ENCODE data around the gene SHISAL1.

The SHISAL1 gene

DNA sequence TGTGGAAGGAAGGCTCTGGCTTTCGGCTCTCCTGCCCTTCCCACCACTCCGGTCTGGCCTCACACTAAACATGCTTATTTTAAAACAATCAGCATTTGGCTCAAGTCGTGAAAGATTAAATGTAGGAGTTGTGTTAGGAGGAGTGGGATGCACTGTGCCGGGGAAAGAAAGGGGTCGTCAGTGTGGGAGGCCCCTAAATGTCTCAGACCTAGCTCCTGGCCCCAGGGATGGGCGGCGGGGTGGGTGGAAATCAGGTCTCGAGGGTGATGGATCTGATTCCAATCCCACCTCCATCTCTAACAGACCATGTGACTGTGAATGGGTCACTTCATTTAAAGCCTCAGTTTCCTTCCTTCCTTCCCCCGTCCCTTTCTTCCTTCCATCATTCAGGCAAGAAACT is 6.9 kb upstream of the SHISAL1 start:
- Histone ChIP-seq H3K4me3 (ENCODE audit: low read depth in 1 of 2, low read length in 2 of 2) (no peak overlapping the region), H3K27ac (ENCODE audit: low read length) (no peak overlapping the region), H3K36me3 (ENCODE audit: control insufficient read depth in 1 of 2, insufficient read depth in 2 of 2, low read length in 2 of 2) (no peaks in the 10 kb centered on the region), H3K4me1 (ENCODE audit: control insufficient read depth in 1 of 2, insufficient read depth in 2 of 2, low read length in 2 of 2) (peaks cover 0 to 30% of the 10 kb centered on the region in 2 donors), H3K27me3 (ENCODE audit: low read depth, low read length) (no peaks in the 10 kb centered on the region), H3K9me3 (ENCODE audit: control insufficient read depth in 1 of 2, low read length in 2 of 2) (no peaks in the 10 kb centered on the region)

DNA sequence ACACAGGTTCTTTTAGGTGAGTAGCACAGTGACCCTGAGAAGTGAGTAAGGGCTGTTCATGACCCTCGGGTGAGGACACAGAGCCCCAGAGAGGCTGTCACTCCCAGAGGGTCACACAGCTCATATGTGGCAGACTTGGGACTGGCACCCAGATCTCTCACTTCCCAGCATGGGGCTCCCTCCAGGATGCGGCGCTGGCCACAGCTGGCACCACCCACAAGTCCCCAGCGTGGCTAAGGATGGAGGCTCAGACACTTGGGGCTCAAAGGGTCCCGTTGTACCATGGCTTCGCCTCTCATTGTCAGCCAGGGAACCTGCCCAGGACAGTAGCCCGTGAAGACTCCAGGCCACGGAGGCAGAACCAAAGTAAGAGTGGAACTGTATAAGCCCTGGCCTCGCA is 6.0 kb upstream of the SHISAL1 start:
- Histone ChIP-seq H3K27me3 (ENCODE audit: low read depth, low read length) (no peaks in the 10 kb centered on the region), H3K4me1 (ENCODE audit: control insufficient read depth in 1 of 2, insufficient read depth in 2 of 2, low read length in 2 of 2) (peaks cover 0 to 30% of the 10 kb centered on the region in 2 donors), H3K36me3 (ENCODE audit: control insufficient read depth in 1 of 2, insufficient read depth in 2 of 2, low read length in 2 of 2) (no peaks in the 10 kb centered on the region), H3K9me3 (ENCODE audit: control insufficient read depth in 1 of 2, low read length in 2 of 2) (no peaks in the 10 kb centered on the region), H3K4me3 (ENCODE audit: low read depth in 1 of 2, low read length in 2 of 2) (no peak overlapping the region), H3K27ac (ENCODE audit: low read length) (no peak overlapping the region)

DNA sequence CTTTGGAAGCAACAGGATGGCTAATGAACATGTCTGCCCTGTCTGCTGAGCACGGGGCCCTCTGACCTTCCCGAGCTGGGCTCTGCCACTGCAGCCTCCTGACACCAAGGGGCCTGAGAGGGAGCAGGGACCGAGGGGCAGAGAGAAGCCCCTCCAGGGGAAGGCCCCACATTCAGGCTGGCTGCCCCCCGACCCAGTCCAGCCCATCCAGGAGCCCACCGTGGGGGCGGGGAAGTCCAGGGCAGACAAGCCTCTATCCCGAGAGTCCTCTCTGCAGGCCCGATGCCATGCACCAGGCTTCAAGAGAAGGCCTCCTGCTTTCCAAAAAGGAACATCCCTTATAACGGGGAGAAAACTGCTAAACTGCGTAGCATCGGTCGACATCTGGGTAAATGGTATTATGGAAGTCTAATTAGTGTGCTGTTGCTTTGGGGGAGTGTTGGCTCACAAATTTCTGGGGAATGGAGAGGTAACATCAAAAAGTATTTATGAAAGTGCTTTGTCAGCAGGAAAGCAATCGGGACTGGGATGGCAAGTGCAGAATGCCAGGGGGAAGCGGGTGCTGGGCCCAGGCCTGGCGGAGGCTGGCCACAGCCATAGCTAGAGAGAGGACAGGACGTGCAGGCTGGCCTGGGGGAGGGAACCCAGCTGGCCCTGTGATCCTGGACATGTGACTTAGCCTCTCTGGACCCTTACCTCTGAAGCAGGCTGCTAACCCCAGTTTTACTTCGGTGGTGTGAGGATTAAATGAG is 5.3 kb upstream of the SHISAL1 start:
- Histone ChIP-seq H3K36me3 (ENCODE audit: control insufficient read depth in 1 of 2, insufficient read depth in 2 of 2, low read length in 2 of 2) (no peaks in the 10 kb centered on the region), H3K9me3 (ENCODE audit: control insufficient read depth in 1 of 2, low read length in 2 of 2) (no peaks in the 10 kb centered on the region), H3K27ac (ENCODE audit: low read length) (no peak overlapping the region), H3K27me3 (ENCODE audit: low read depth, low read length) (no peaks in the 10 kb centered on the region), H3K4me1 (ENCODE audit: control insufficient read depth in 1 of 2, insufficient read depth in 2 of 2, low read length in 2 of 2) (peaks cover 0 to 30% of the 10 kb centered on the region in 2 donors), H3K4me3 (ENCODE audit: low read depth in 1 of 2, low read length in 2 of 2) (no peak overlapping the region)

GRCh38 chr22:44317123-44317444 is 4.3 kb upstream of the SHISAL1 start:
- Histone ChIP-seq H3K27ac (ENCODE audit: low read length) (no peak overlapping the region), H3K27me3 (ENCODE audit: low read depth, low read length) (no peaks in the 10 kb centered on the region), H3K36me3 (ENCODE audit: control insufficient read depth in 1 of 2, insufficient read depth in 2 of 2, low read length in 2 of 2) (no peaks in the 10 kb centered on the region), H3K4me3 (ENCODE audit: low read depth in 1 of 2, low read length in 2 of 2) (no peak overlapping the region), H3K4me1 (ENCODE audit: control insufficient read depth in 1 of 2, insufficient read depth in 2 of 2, low read length in 2 of 2) (peaks cover 0 to 34% of the 10 kb centered on the region in 2 donors), H3K9me3 (ENCODE audit: control insufficient read depth in 1 of 2, low read length in 2 of 2) (no peaks in the 10 kb centered on the region)

GRCh38 chr22:44316393-44317122 is 3.8 kb upstream of the SHISAL1 start:
- Histone ChIP-seq H3K27me3 (ENCODE audit: low read depth, low read length) (no peaks in the 10 kb centered on the region), H3K4me3 (ENCODE audit: low read depth in 1 of 2, low read length in 2 of 2) (no peak overlapping the region), H3K9me3 (ENCODE audit: control insufficient read depth in 1 of 2, low read length in 2 of 2) (no peaks in the 10 kb centered on the region), H3K4me1 (ENCODE audit: control insufficient read depth in 1 of 2, insufficient read depth in 2 of 2, low read length in 2 of 2) (peaks cover 0 to 35% of the 10 kb centered on the region in 2 donors), H3K27ac (ENCODE audit: low read length) (no peak overlapping the region), H3K36me3 (ENCODE audit: control insufficient read depth in 1 of 2, insufficient read depth in 2 of 2, low read length in 2 of 2) (no peaks in the 10 kb centered on the region)

- Histone ChIP-seq H3K9me3 (ENCODE audit: control insufficient read depth in 1 of 2, low read length in 2 of 2) (no peaks in the 10 kb centered on the region), H3K27me3 (ENCODE audit: low read depth, low read length) (no peaks in the 10 kb centered on the region), H3K27ac (ENCODE audit: low read length) (peak overlapping the region; percentile 39), H3K36me3 (ENCODE audit: control insufficient read depth in 1 of 2, insufficient read depth in 2 of 2, low read length in 2 of 2) (no peaks in the 10 kb centered on the region), H3K4me1 (ENCODE audit: control insufficient read depth in 1 of 2, insufficient read depth in 2 of 2, low read length in 2 of 2) (peaks cover 0 to 47% of the 10 kb centered on the region in 2 donors), H3K4me3 (ENCODE audit: low read depth in 1 of 2, low read length in 2 of 2) (peak overlapping the region in 1 of 2 donors; percentile 4)
Observed at GRCh38 chr22:44314425-44315067, 1.8 kb upstream of the SHISAL1 start.

DNA sequence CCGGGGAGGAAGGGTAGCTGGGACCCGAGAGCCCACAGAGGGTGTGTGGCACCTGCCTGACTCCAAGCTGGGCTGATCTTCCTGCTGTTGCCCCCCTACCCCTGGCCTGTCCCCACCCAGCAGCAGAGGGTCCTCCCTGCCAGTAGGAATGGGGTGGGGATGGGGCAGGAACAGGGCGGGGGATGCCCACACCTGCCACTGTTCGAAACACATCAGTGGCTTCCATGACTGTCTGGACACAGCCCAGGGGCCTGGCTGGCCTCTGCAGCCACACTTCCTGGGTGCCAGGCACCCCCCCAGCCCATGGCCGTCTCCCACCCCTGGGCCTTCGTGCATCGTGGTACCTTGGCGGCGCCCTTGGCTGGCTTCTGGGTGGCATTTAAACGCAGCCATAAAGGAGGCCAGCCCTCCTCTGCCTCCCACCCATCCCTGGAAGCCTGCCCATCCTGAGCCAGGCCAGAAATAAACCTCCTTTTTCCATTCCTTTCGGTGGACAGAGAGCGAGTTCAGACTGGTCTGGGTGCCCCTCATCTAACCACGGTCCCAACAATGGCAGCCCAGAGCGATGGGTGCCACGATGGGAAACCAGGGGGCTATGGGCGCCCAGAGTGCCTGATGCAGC is 745 bp upstream of the SHISAL1 start:
- peak overlapping the region; percentile 60 for H3K27ac ChIP-seq (ENCODE audit: low read length)
- no peaks in the 10 kb centered on the region for H3K9me3 ChIP-seq (ENCODE audit: control insufficient read depth in 1 of 2, low read length in 2 of 2)
- peak overlapping the region in 1 of 2 donors; percentile 37 for H3K4me3 ChIP-seq (ENCODE audit: low read depth in 1 of 2, low read length in 2 of 2)
- H3K36me3 ChIP-seq (ENCODE audit: control insufficient read depth in 1 of 2, insufficient read depth in 2 of 2, low read length in 2 of 2) = no peaks in the 10 kb centered on the region
- H3K27me3 ChIP-seq (ENCODE audit: low read depth, low read length) = no peaks in the 10 kb centered on the region
- H3K4me1 ChIP-seq (ENCODE audit: control insufficient read depth in 1 of 2, insufficient read depth in 2 of 2, low read length in 2 of 2) = peaks cover 0 to 46% of the 10 kb centered on the region in 2 donors

GRCh38 chr22:44311855-44312170 is 938 bp downstream of the SHISAL1 start:
- no peaks in the 10 kb centered on the region for H3K27me3 ChIP-seq (ENCODE audit: low read depth, low read length)
- no peaks in the 10 kb centered on the region for H3K36me3 ChIP-seq (ENCODE audit: control insufficient read depth in 1 of 2, insufficient read depth in 2 of 2, low read length in 2 of 2)
- peaks cover 0 to 49% of the 10 kb centered on the region in 2 donors for H3K4me1 ChIP-seq (ENCODE audit: control insufficient read depth in 1 of 2, insufficient read depth in 2 of 2, low read length in 2 of 2)
- no peaks in the 10 kb centered on the region for H3K9me3 ChIP-seq (ENCODE audit: control insufficient read depth in 1 of 2, low read length in 2 of 2)
- peak overlapping the region; percentile 72 for H3K27ac ChIP-seq (ENCODE audit: low read length)
- peak overlapping the region in 1 of 2 donors; percentile 45 for H3K4me3 ChIP-seq (ENCODE audit: low read depth in 1 of 2, low read length in 2 of 2)

DNA sequence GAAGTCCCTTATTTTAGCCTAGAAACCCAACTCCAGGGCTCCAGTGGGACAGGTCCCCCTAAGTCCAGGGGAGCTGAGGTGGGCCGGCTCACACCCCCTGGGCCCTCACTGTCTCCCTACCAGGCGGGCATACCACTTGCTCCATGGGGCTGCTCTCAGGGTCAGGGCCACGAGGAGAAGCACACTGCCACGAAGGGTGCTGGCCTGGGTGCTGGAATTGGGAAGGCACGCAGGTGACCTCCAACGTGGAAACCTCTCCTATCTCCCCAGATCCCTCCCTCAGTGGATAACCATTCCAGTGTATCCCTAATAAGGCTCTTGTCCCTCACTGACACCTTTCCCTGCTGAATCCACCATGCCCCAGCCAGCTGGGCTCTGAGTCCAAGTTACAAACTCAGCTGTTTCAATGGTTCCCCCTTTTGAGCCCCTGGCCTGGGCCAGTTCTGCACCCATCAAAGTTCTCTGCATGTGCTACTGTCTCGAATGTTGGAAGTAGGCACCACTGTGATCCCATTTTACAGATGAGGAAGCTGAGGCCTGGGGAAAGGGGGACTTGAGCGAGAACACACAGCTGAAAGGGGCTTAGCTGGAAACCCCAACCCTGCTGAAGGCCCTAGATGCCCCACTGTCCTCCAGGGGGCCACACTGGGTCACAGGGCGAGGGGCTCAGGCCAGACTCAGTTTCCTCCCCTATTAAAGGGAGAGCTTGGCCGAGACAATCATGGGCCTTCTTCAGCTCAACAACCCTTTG is 1.5 kb downstream of the SHISAL1 start:
- peaks cover 0 to 49% of the 10 kb centered on the region in 2 donors for H3K4me1 ChIP-seq (ENCODE audit: control insufficient read depth in 1 of 2, insufficient read depth in 2 of 2, low read length in 2 of 2)

GRCh38 chr22:44309647-44310046 is 3.1 kb downstream of the SHISAL1 start:
- Histone ChIP-seq H3K27me3 (ENCODE audit: low read depth, low read length) (no peaks in the 10 kb centered on the region), H3K36me3 (ENCODE audit: control insufficient read depth in 1 of 2, insufficient read depth in 2 of 2, low read length in 2 of 2) (no peaks in the 10 kb centered on the region), H3K9me3 (ENCODE audit: control insufficient read depth in 1 of 2, low read length in 2 of 2) (no peaks in the 10 kb centered on the region), H3K4me1 (ENCODE audit: control insufficient read depth in 1 of 2, insufficient read depth in 2 of 2, low read length in 2 of 2) (peaks cover 0 to 53% of the 10 kb centered on the region in 2 donors), H3K4me3 (ENCODE audit: low read depth in 1 of 2, low read length in 2 of 2) (no peak overlapping the region), H3K27ac (ENCODE audit: low read length) (peak overlapping the region; percentile 49)

More for the DNA sequence above, 1.5 kb downstream of the SHISAL1 start:
- Histone ChIP-seq H3K27ac (ENCODE audit: low read length) (peak overlapping the region; percentile 77), H3K9me3 (ENCODE audit: control insufficient read depth in 1 of 2, low read length in 2 of 2) (no peaks in the 10 kb centered on the region), H3K27me3 (ENCODE audit: low read depth, low read length) (no peaks in the 10 kb centered on the region), H3K4me3 (ENCODE audit: low read depth in 1 of 2, low read length in 2 of 2) (peak overlapping the region in 1 of 2 donors; percentile 34), H3K36me3 (ENCODE audit: control insufficient read depth in 1 of 2, insufficient read depth in 2 of 2, low read length in 2 of 2) (no peaks in the 10 kb centered on the region)

Measured in muscle layer of duodenum (tissue), 2 donors.